ENCODE measurements around the gene POLR3B. TPM values are rescaled to one million over a fixed set of nuclear protein-coding genes. Genes with fewer than 3 reads are reported as not detected.
"Not testable (repeated sequence)": the region's sequence is repeated elsewhere in the genome, so short reads cannot be mapped to it uniquely, and the experiment has no call there.

The POLR3B gene
- total RNA-seq, 1 donor from 2014 or later: 13.9 TPM

DNA sequence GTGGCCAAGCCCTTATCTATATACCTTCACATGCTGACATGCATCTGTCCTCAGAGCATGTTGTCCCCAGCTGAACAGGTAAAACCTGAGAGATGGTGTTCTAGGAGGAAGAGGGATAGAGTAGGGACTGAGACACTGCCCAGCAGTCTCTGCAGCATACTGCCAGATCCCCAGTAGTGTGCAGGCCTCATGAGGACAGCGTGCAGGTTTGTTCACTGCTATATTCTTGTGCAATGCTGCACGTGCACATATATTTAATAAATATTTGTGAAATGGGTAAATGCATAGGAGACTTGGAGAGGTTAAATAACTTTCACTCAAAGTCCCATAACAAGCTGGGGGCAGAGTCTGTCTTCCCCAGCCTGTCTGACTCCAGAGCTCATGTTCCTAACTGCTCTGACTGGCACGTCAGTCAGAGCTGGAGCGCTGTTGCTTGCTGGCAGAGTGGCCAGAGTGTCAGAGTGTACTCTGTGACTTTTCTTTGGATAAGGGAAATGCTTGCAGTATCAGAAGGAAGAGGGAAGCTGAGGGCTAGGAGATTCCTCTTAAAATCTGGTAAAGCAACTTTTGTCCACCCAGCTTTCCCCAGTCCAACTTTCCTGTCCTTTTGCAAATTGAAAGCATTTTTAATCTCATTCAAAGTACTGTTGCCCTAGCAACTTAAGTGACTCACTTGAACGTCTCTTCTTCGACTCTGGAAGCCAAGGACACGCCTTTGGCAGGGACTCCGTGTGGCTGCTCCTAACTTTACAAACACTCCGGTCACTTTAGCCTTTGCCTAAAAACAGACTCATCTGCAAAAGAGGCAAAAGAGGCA lies 14.9 kb upstream of the POLR3B start:
- peak; percentile 63 for DNase-seq

DNA sequence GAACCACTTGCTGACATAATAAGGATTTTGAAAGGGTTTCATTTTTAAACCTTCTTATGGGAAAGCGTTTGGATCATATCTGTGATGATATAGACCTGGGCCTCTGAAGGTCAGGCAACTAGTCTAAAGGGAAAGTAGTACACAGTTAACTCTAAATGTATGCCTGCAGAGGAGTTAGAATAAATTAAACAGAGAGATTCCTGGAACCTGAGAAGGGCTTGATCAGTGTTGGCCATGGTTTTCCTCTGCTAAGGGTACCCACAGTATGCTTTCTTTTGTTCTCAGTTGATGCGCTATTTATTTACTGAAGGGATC lies 14.4 kb upstream of the POLR3B start:
- no peak for DNase-seq

DNA sequence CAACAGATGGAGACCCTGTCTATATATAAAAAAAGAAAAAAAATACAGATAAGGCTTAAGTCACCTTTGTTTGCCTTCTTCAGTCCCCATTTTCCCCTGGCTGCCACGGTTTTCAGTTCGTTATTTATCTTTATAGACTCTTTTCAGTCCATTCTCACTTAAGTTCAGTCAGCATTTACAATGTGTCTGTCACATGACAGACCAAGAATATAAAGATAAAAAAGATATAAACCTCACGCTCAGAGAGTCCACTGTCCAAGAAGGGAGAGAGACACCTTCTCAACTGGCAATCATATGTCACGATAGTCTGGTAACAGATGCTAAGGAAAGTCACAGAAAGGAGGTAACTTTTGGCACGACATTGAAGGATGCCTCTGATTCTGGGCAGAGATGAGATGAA lies 13.4 kb upstream of the POLR3B start:
- DNase-seq: no peak

- no peak for DNase-seq
Observed at GRCh38 chr12:106345746-106346145, 11.8 kb upstream of the POLR3B start.

GRCh38 chr12:106348411-106348810 lies 9.1 kb upstream of the POLR3B start:
- DNase-seq: no peak

DNA sequence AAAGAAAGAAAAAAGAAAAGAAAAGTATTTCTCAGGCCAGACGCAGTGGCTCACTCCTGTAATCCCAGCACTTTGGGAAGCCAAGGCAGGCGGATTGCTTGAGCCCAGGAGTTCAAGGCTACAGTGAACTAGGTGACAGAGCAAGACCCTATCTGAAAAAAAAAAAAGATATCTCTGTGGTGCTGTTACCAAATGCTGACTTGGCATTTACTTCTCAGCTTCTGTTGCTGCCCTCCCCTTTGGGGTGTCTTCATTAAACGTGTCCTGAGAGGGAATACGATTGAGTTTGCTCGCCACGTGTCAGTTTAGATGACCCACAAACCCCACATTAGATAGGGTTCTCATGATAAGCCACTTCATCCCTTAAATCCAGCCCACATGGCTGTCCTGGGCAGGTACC lies 4.4 kb upstream of the POLR3B start:
- no peak for DNase-seq

- DNase-seq: no peak
Observed at GRCh38 chr12:106358396-106359241, 1.1 kb downstream of the POLR3B start.

DNA sequence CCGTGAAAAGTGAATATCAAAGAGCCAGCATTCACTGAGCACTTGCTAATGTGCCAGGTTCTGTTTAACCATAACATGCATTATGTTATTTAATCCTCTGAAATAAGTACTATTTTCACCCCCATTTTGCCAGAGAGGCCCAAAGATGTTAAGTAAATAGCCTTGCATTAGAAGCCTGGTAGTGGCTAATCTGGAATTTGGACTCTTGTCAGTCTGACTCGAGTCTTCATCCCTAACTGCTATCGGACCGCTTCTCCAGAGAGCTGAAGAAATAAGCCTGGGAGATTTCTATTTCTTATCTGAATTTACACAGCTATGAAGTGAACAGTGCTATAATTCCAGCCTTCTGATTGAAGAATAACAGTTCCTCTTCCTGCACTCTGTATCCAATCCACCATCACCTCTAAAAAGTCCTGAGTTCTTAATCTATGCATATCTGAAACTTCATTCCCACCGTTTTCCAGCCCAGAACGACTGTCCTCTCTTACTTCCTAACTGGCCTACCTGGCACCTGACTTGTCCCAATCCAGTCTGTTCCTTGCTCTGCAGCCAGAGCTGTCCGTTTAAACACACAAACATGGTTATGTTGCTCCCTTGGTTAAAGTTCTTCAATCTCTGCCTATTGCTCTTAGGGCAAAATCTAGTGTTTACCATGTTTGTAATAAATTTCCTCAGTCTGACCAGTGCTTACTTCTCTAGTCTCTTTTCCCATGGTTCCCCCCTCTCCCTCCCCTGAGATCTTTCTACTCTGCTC lies 2.3 kb downstream of the POLR3B start:
- no peak for DNase-seq

DNA sequence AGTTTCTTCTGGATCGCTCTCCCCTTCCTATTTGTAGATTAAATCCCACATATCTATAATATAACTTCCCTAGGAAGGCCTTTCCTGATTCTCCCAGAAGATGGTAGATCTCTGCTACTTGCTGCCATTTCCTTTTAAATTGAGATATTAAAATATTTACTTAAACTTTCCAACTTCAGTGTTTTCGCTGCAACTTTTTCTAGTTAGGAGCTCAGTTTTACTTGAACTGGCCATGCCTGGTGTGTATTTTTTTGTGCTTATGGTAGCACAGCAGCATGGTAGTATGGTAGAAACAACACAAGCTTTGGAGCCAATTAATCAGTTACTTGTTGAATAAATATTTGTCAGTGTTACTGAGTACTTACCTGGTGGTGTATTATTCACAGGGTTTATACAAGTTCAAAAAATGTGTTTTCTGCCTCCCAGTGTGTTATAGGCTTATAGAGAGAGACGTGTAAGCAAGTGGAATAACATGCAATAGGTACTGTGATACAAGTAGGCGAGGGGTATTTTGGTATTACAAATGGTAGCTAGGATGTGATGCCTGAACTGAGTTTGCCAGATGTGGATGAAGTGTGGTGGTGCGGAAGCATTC lies 2.9 kb downstream of the POLR3B start:
- no peak for DNase-seq

DNA sequence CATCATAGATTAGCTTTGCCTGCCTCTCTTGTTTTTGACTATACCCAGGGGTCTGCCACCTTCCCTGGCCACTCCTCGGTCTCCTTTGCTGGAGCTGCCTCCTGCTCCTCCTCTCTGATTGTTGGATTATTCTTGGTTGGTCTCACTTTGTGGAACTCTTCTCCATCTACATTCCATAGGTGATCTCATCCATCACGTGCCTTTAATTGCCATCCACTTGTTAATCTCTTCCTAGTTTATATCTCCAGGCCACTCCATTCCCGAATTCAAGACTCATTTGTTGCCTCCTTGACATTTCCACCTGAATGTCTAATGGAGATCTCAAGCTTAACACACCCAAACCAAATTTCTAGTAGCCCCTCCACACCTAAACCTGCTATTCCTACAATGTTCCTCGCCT lies 5.4 kb downstream of the POLR3B start:
- no peak for DNase-seq

GRCh38 chr12:106364261-106364660 lies 6.7 kb downstream of the POLR3B start:
- DNase-seq: no peak

DNA sequence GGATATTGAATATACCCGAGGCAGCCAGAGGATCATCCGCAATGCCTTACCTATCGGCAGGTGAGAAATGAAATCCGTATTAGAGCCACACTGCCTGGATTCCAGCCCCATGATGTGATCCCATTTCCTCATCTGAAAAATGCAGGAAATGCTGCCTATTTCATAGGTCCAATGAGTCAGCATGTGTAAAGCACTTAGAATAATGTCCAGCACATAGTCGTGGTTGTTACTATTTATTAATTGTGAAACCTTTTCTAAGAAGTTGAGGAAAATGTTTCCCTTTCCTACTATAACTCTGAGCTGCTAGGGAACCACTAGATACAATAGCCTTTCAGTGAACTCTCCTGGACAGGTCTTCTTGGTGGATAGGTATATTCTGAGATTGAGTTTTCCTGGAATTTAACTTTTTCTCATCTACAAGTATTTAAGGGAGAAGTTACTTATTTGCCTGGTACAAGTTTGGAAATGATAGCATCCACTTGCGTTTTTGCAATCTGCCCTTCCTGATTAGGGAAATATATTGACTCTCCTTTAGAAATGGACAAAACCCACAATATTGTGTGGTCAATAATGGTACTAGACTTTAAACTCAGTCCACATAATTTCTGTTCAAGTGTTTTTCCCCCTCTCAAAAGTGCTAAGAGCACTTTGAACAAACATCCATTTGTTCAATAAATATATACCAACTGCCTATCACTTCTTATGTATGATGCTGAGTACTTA lies 12.2 kb downstream of the POLR3B start:
- no peak for DNase-seq

- DNase-seq: no peak
Observed at GRCh38 chr12:106378788-106379187, 21.2 kb downstream of the POLR3B start.

- no peak for DNase-seq
Observed at GRCh38 chr12:106380954-106381353, 23.4 kb downstream of the POLR3B start.

DNA sequence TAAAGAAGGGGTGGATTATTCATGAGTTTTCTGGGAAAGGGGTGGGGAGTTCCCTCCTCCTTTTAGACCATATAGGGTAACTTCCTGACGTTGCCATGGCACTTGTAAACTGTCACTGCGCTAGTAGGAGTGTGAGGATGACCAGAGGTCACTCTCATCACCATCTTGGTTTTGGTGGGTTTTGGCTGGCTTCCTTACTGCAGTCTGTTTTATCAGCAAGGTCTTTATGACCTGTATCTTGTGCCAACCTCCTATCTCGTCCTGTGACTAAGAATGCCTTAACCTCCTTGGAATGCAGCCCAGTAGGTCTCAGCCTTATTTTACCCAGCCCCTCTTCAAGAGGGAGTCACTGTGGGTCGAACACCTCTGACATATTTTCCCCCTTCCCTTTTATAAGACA lies 24.3 kb downstream of the POLR3B start:
- DNase-seq: not testable (repeated sequence)

GRCh38 chr12:106386813-106387535 lies 29.4 kb downstream of the POLR3B start:
- no peak for DNase-seq

DNA sequence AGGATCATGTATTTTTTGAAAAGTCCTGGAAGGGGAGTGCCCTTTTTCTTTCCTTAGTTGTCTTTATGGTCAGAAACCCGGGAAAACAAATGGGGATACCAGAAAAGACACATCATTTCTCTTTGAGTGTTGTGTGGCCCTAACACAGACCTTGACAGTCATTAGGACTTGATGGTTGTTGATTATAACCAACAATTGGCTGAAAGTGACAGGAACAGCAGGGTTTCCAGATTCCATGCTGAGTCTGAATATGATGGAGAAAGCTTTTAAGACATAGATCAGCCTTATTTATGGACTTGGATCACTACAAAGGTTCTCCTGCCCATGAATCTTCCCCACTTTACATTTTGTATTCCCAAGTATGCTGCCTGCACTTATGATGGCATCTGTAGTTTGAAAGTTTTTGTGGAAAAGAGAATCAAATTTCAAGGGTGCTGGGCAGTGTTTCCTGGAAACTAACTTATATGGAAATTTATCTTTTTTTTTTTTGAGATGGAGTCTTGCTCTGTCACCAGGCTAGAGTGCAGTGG lies 30.4 kb downstream of the POLR3B start:
- no peak for DNase-seq

GRCh38 chr12:106389151-106389550 lies 31.6 kb downstream of the POLR3B start:
- DNase-seq: peak; percentile 76

DNA sequence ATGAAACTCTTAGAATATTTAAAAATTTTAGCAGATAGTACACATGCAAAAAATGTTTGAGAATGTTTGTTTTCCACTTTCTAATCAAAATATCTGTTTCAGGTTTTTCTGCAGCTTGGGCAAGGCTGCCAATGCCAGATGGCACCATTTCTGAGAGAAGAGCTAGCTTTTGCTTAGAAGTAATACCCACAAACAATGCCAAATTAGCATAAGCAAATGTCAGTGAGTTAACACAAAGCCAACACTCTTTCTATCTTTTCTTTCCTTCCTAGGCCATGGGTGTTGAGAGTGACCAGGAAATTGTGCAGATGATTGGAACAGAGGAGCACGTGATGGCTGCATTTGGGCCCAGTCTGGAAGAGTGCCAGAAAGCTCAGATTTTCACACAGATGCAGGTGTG lies 35.2 kb downstream of the POLR3B start:
- no peak for DNase-seq

DNA sequence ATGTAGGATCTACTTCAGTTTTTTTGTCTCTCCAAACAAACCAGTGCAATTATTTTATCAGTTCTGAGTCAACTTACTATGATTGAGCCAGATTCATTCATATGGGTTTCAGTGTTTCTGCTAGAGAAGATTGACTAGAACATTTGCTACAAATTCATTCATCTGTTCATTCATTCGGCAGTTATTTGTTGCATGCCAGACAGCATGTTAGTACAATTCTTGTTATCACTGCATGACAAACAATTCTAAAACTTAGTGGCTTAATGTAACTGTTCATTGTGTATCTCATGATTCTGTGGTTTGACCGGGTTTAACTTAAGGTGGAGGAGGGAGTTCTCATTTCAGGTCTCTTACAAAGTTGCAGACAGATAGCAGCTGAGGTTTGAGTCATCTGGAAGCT lies 52.3 kb downstream of the POLR3B start:
- no peak for DNase-seq

DNA sequence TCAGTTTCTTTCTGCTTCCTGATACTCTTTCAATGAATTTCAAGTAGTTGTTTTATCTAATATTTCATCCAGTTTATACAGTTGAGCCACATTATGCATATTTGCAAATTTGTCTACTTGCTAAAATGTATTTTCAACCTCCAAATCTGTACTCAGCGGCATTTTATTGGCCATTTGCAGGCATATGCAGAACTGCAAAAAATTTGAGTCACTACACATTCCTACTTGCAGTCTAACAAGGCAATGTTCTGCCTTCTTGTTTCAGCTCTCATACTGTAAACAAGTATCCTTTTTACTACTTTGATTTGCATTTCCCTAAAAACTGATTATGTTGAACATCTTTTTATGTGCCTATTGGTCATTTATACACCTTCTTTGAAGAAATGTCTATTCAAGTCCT lies 55.0 kb downstream of the POLR3B start:
- DNase-seq: no peak
